Glomerular endothelial cell (primary cell): ENCODE measurements around the gene TSPAN3. TPM values are rescaled to one million over a fixed set of nuclear protein-coding genes. Genes with fewer than 3 reads are reported as not detected.

Experiments
- DNase-seq: peaks from one replicate; pipeline ENCODE4 v3.0.0-alpha.2; 2011; ENCODE audit warnings: low read depth, low spot score; ENCODE audit errors: extremely low read depth
- total RNA-seq: library from RNA; depleted of rRNA; stranded (reverse); fragments of >200 nt; gene quantifications from 2 replicates; pipeline ENCODE4 v1.2.3, GENCODE V29; 2015

The TSPAN3 gene
- total RNA-seq, 1 donor from 2014 or later: 287 TPM

GRCh38 chr15:77012868-77013267 lies 58.0 kb downstream of the TSPAN3 start:
- DNase-seq: no peak

- no peak for DNase-seq
Observed at GRCh38 chr15:77012117-77012712, 58.7 kb downstream of the TSPAN3 start.

DNA sequence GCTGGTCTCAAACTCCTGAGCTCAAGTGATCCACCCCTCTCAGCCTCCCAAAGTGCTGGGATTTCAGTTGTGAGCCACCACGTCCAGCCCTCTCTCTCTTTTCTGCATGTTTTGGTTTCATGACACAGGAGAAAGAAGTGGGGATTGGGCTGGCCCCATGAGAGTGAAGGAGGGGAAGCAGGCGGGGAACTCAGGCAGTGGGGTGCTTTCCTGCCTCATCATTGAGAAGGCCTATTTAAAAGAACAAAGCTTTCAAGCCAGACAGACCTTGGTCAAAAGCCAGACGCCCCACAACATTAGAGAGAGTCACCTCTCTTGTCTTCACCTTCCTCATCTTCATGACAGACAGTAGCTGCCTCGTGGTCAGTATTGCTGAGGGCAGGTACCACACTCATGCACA lies 60.1 kb downstream of the TSPAN3 start:
- no peak for DNase-seq

DNA sequence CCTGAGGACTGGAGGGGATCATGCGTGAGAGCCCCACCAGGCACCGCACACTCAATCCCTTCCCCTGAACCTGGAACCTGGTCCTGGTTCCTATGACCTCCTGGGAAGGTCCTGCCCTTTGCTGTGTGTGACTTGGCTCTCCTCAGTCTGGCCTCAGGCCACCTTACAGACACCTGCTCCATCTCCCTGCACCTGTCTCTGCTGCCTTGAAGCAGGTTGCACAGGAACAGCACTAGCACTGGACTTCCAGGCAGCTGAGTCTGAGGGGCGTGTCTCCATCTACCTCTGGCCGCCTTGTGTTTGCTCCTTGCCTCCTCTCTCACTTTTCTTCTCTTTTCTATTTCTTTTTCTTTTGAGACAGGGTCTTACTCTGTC lies 60.6 kb downstream of the TSPAN3 start:
- DNase-seq: no peak

DNA sequence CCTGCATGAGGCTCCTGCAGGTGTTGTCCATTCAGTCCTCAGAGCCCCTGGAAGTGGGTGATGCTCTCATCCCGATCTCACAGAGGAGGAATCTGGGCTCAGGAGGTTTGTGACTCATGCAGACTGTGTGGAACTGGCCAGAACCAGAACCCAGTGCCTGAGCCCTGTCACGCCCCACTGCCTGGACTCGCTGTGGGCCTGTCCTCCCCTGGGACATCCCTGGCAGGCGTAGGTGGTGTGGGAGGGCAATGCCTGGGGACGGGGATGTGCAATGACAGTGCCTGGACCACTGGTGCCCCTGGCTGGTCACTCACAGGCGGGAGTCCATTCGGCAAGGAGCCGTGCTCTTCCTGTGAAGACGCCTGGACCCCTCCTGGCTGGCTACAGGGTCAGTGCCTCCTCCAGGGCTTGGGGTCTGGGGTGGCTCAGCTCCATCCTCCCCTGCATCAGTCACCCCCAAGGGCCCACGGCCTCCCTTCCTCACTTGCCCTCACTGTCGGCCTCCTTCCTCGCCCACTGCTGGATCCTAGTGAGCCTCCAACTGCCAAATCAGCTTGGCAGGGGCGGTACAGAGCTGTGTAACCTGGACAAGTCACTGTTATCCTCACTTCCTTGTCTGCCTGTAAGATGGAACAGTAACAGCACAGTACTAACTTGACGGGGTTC lies 61.1 kb downstream of the TSPAN3 start:
- DNase-seq: no peak

DNA sequence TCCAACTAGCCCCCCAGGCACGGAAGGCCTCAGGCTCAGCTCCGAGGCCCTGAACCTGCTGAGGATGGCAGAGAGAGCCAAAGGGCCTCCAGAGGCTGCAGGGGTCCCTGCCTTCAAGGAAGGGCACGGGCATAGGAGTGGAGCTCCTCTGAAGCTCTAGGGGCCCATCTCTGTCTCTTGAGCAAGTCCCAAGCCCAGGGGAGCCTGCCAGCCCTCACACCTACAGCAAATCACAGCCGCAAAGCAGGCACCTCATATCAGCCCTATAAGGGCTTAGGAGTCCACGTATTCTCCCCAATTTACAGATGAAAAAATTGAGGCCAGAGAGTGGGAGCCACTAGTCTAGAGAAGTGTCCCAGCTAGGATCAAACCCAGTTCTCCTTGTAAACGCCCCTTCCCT lies 61.7 kb downstream of the TSPAN3 start:
- DNase-seq: no peak

DNA sequence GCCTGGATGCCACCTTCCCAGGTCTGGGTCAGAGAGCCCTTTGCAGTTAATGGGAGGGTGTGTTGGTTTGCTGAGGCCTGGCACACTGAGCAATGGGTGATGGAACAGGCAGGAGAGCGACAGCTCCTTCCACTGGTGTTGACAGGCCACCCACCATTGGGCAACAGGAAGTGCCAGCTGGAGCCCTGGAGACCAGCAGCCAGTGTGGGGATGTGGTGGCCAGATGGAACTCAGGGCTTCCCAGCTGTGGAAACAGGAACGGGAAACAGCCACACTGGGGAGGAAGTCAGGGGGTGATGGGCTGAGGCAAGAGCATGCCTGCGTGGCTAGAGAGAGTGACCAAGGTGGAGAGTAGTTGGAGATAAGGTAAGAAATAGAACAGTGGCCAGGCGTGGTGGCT lies 66.7 kb downstream of the TSPAN3 start:
- DNase-seq: no peak

GRCh38 chr15:77002954-77003912 lies 67.7 kb downstream of the TSPAN3 start:
- DNase-seq: no peak

GRCh38 chr15:77002436-77002835 lies 68.5 kb downstream of the TSPAN3 start:
- DNase-seq: no peak

GRCh38 chr15:77001966-77002365 lies 68.9 kb downstream of the TSPAN3 start:
- no peak for DNase-seq

GRCh38 chr15:77001351-77001750 lies 69.6 kb downstream of the TSPAN3 start:
- no peak for DNase-seq

- DNase-seq: no peak
Observed at GRCh38 chr15:76999996-77000395, 70.9 kb downstream of the TSPAN3 start.

DNA sequence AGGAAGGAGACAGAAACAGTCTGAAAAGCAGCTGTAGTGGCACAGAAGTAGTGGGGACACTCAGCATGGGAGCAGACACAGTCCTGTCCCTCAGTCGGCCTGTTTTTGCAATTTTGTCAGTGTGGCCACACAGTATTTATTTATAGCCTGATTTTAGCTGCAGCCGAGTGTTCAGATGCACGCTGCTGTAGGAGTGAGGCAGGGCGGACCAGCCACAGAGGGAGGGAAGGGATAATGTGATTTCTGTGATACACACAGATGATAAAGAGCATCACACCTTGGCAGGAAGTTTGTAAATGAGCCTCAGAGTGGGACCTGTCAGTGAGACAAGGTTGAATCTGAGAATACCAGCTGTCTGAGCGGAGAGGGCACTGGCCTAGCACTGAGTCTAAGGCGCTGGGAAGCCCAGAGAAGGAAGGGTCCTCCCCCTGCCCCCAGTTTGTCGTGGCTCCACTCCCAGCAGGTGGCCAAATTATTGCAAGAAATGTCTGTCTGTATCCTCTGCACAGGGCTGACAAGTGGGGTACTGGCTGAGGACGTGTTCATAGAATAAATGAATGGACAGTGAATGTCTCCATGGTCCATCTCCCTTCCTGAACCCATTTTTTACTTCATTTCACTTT lies 72.1 kb downstream of the TSPAN3 start:
- DNase-seq: no peak

DNA sequence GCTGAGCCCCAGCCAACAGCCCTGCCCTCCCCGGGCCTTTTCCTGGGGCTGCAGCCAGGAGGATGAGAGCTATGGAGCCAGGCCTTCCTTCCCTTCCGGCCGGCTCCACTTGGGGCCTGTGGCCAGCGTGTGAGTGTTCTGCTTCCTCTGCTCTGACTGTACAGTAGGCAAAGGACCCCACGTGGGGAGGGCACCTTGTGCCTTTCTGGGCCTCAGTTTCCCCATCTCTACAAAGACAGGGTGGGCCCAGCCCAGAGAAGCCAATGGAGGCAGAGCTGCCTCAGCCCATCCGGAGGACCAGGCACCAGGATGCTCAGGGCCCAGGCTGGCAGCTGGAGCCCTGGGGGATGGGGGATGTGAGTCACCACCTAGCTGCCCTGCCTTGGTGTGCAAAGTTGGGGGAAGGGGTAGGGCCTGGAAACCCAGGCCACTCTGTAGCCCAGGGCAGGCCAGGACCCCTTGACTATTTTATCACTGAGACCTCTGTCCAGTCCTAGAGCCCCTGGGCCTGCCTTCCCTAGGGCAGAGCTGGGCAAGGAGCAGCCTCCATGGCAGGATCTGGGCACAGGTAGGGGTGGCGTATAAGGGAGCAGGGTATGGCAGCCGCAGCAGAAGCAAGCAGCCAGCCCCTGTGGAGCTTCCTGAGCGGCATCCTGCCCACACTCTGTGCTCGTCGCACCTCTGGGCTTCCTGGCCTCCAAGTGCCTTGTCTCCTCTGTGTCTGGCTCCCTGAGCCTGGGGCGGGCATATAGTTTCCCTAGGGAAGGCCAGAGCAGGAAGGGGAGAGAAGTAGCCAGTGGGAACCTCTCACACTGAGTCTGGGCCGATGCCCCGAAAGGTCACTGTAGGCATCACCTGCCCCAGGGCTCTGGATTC lies 74.1 kb downstream of the TSPAN3 start:
- no peak for DNase-seq

DNA sequence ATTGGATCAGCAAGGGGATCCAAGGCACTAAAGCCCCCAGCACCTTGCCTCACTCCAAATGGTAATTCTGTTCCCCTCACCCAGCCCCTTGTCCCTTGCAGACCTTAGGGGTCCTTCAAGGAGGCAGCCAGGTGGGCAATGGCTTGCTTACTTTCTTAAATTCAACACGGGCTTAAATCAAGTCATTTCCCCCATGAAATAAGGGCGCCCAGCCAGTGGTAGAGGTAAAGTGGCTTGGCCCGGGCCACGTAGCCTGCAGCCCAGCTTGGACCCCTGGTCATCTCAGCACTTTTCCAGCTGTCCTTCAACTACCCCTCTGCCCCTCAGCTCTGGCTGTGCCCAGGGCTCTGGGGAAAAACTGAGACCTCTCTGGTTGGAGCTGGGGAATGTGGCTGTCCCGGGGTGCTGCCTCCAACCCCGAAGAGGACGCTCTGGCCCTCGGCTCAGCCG lies 74.8 kb downstream of the TSPAN3 start:
- no peak for DNase-seq

- no peak for DNase-seq
Observed at GRCh38 chr15:76994971-76995945, 75.7 kb downstream of the TSPAN3 start, which contains the start of gene PSTPIP1. TSS of gene PSTPIP1 (plus strand) at chr15:76995126. CDS start at chr15:76995574, 448 bp downstream.

GRCh38 chr15:76994496-76994895 lies 76.4 kb downstream of the TSPAN3 start:
- no peak for DNase-seq

GRCh38 chr15:76994001-76994400 lies 76.9 kb downstream of the TSPAN3 start:
- DNase-seq: no peak
